Motor neuron (in vitro differentiated cells): Measurements from ENCODE around the gene RADX. TPM values are rescaled to one million over a fixed set of nuclear protein-coding genes. Genes with fewer than 3 reads are reported as not detected.

Experiments
- ATAC-seq, 8 experiments: fragments of 200-7000 bp; cut with Tn5 transposase; replicated peaks in 6 of 8; 2 replicates each; pipeline ENCODE4 v1.8.0; 2021; ENCODE audit warnings: mild to moderate bottlenecking in 8 of 8, moderate library complexity in 8 of 8
- H3K27ac ChIP-seq, 2 donors: fragments of 250-450 bp; sonication (Bioruptor Pico); 2 replicates each; pipeline ENCODE4 v1.9.0; 2021; ENCODE audit warnings: antibody characterized with exemption in 2 of 2, mild to moderate bottlenecking in 2 of 2, moderate library complexity in 1 of 2
- H3K4me1 ChIP-seq, 2 donors: fragments of 250-450 bp; sonication (Bioruptor Pico); replicated peaks in 1 of 2; 2 replicates each; pipeline ENCODE4 v1.6.1; 2021; ENCODE audit warnings: antibody characterized with exemption in 2 of 2, mild to moderate bottlenecking in 2 of 2, moderate library complexity in 1 of 2
- H3K4me3 ChIP-seq, 5 donors: fragments of 250-450 bp; sonication (Bioruptor Pico); 2 replicates each; pipeline ENCODE4 v1.9.0; 2021; ENCODE audit warnings: antibody characterized with exemption in 5 of 5, mild to moderate bottlenecking in 5 of 5, moderate library complexity in 4 of 5
- WGBS, 10 experiments: fragments of 450-650 bp; shearing (Covaris generic); methylation state at CpG; one replicate each; pipeline ENCODE4 v1.0.0; 2022; 5-methylcytosine and 5-hydroxymethylcytosine counted together
- in situ Hi-C, 9 experiments: fragments of 400-800 bp; cut with MboI; loops; one replicate each; pipeline ENCODE4 v1.15.0; 2021; ENCODE audit warnings: low sequenced_read_pairs in 9 of 9, low pct_unique_long_range_greater_than_20kb in 2 of 9; ENCODE audit not compliant: unreplicated experiment in 9 of 9
- total RNA-seq, 8 experiments: library from RNA; unstranded; fragments of 300-600 nt; gene quantifications; 2 replicates each; pipeline versions ENCODE4 v1.2.3 to v1.2.4, GENCODE V29; 2022

Gene RADX
- total RNA-seq, 8 experiments from 2014 or later: 5.8 to 173 (median 12.7) TPM

- 40 to 83% (median 59%) methylated on average over 1 to 3 of the region's 3 CpGs; no CpG with 5 or more reads in 6 of the 10 experiments for WGBS, 10 experiments
- in situ Hi-C loops: no loop called here
These were observed 86.9 kb downstream of the RADX start for GRCh38 chrX:106698693-106699092.

GRCh38 chrX:106702636-106703035 is 90.9 kb downstream of the RADX start:
- in situ Hi-C loops: no loop called here
- no peak for ATAC-seq
- no peak overlapping the region for H3K4me3 ChIP-seq
- WGBS, 10 experiments: 38 to 100% (median 51%) methylated on average over 1 of the region's 1 CpG; no CpG with 5 or more reads in 4 of the 10 experiments
- H3K4me1 ChIP-seq: no peaks in the 10 kb centered on the region
- H3K27ac ChIP-seq: no peak overlapping the region

More at GRCh38 chrX:106698693-106699092, 86.9 kb downstream of the RADX start:
- Histone ChIP-seq H3K4me3 (no peak overlapping the region), H3K27ac (no peak overlapping the region), H3K4me1 (no peaks in the 10 kb centered on the region)
- ATAC-seq: peak in 2 of 8 experiments; percentile 33 to 73

- in situ Hi-C loops: no loop called here
- no peak for ATAC-seq
These were observed 94.7 kb downstream of the RADX start for GRCh38 chrX:106706466-106706865.

GRCh38 chrX:106707771-106708454 is 96.1 kb downstream of the RADX start:
- H3K27ac ChIP-seq: no peak overlapping the region
- 30 to 67% (median 44%) methylated on average over 2 to 3 of the region's 3 CpGs; no CpG with 5 or more reads in 6 of the 10 experiments for WGBS, 10 experiments

More at GRCh38 chrX:106706466-106706865, 94.7 kb downstream of the RADX start:
- no peak overlapping the region for H3K4me3 ChIP-seq
- WGBS, 10 experiments: 46 to 100% (median 100%) methylated on average over 1 to 3 of the region's 3 CpGs; no CpG with 5 or more reads in 4 of the 10 experiments
- no peaks in the 10 kb centered on the region for H3K4me1 ChIP-seq
- no peak overlapping the region for H3K27ac ChIP-seq

GRCh38 chrX:106710771-106711170 is 99.0 kb downstream of the RADX start:
- no peak for ATAC-seq
- Histone ChIP-seq H3K4me1 (no peaks in the 10 kb centered on the region), H3K27ac (no peak overlapping the region), H3K4me3 (no peak overlapping the region)
- in situ Hi-C loops: no loop called here

More at GRCh38 chrX:106707771-106708454, 96.1 kb downstream of the RADX start:
- Histone ChIP-seq H3K4me3 (no peak overlapping the region), H3K4me1 (no peaks in the 10 kb centered on the region)
- in situ Hi-C loops: no loop called here
- peak in 6 of 8 experiments; percentile 60 to 97 (median 82) for ATAC-seq

- Histone ChIP-seq H3K27ac (no peak overlapping the region), H3K4me3 (no peak overlapping the region), H3K4me1 (no peaks in the 10 kb centered on the region)
- 6 to 100% (median 64%) methylated on average over 1 to 4 of the region's 4 CpGs; no CpG with 5 or more reads in 3 of the 10 experiments for WGBS, 10 experiments
- in situ Hi-C loops: no loop called here
- no peak for ATAC-seq
These were observed 99.6 kb downstream of the RADX start for GRCh38 chrX:106711375-106711774.

- Histone ChIP-seq H3K4me1 (no peaks in the 10 kb centered on the region), H3K4me3 (no peak overlapping the region), H3K27ac (no peak overlapping the region)
- in situ Hi-C loops: no loop called here
- ATAC-seq: no peak
- WGBS, 10 experiments: 56 to 100% (median 75%) methylated on average over 1 of the region's 1 CpG; no CpG with 5 or more reads in 5 of the 10 experiments
These were observed 104.2 kb downstream of the RADX start for GRCh38 chrX:106716004-106716403.

- ATAC-seq: no peak
- 0 to 57% (median 6%) methylated on average over 1 of the region's 1 CpG; no CpG with 5 or more reads in 6 of the 10 experiments for WGBS, 10 experiments
- in situ Hi-C loops: no loop called here
- Histone ChIP-seq H3K4me3 (no peak overlapping the region), H3K4me1 (no peaks in the 10 kb centered on the region), H3K27ac (no peak overlapping the region)
These were observed 104.7 kb downstream of the RADX start for GRCh38 chrX:106716463-106716862.

GRCh38 chrX:106718709-106719108 is 106.9 kb downstream of the RADX start:
- 30 to 80% (median 75%) methylated on average over 1 to 4 of the region's 4 CpGs; no CpG with 5 or more reads in 5 of the 10 experiments for WGBS, 10 experiments

GRCh38 chrX:106725931-106726330 is 114.2 kb downstream of the RADX start:
- ATAC-seq: peak in 4 of 8 experiments; percentile 8 to 17 (median 12)
- WGBS, 10 experiments: 3 to 20% (median 10%) methylated on average over 5 to 7 of the region's 8 CpGs; no CpG with 5 or more reads in 6 of the 10 experiments
- in situ Hi-C loops: no loop called here
- Histone ChIP-seq H3K27ac (no peak overlapping the region), H3K4me3 (peak overlapping the region; percentile 34 to 50 (median 43)), H3K4me1 (no peaks in the 10 kb centered on the region)

More at GRCh38 chrX:106718709-106719108, 106.9 kb downstream of the RADX start:
- H3K27ac ChIP-seq: no peak overlapping the region
- no peaks in the 10 kb centered on the region for H3K4me1 ChIP-seq
- no peak for ATAC-seq
- no peak overlapping the region for H3K4me3 ChIP-seq
- in situ Hi-C loops: no loop called here

- WGBS, 10 experiments: 0 to 32% (median 2%) methylated on average over 1 to 29 of the region's 79 CpGs; no CpG with 5 or more reads in 6 of the 10 experiments
- peak; percentile 75 to 95 (median 90) for ATAC-seq
- no peaks in the 10 kb centered on the region for H3K4me1 ChIP-seq
- H3K4me3 ChIP-seq: peak within 1 kb of the TSS; percentile 34 to 50 (median 43)
- H3K27ac ChIP-seq: no peak within 1 kb of the TSS
- in situ Hi-C loops: no loop called here
These were observed 115.0 kb downstream of the RADX start, which contains the start of gene RNF128 for GRCh38 chrX:106726485-106727437. Gene RNF128, plus strand, starts transcription at chrX:106726701. Its CDS starts 213 bp downstream, at chrX:106726914.

GRCh38 chrX:106728337-106728736 is 116.6 kb downstream of the RADX start:
- 44 to 60% methylated on average over 1 to 2 of the region's 2 CpGs; no CpG with 5 or more reads in 8 of the 10 experiments for WGBS, 10 experiments
- ATAC-seq: no peak
- Histone ChIP-seq H3K4me1 (no peaks in the 10 kb centered on the region), H3K4me3 (no peak overlapping the region), H3K27ac (no peak overlapping the region)
- in situ Hi-C loops: no loop called here
